CD4-positive, alpha-beta memory T cell (primary cell): ENCODE measurements around the gene COL20A1. TPM values are rescaled to one million over a fixed set of nuclear protein-coding genes. Genes with fewer than 3 reads are reported as not detected.
A peak's percentile ranks its signal among the peaks of the same experiment; 100 is the strongest.
"Not testable (repeated sequence)": the region's sequence is repeated elsewhere in the genome, so short reads cannot be mapped to it uniquely, and the experiment has no call there.

Source experiments
- CTCF ChIA-PET: fragments of 350-600 bp; sonication (Branson Sonifier 250); formaldehyde crosslinking; loops from one replicate; lab custom pipeline; 2021; ENCODE audit warnings: inconsistent platforms; ENCODE audit not compliant: partially characterized antibody; lab: Charles Lee
- POLR2A ChIA-PET: fragments of 350-600 bp; sonication (Branson Sonifier 250); formaldehyde crosslinking; loops from one replicate; lab custom pipeline; 2021; ENCODE audit not compliant: partially characterized antibody; lab: Charles Lee
- DNase-seq, 5 donors: peaks; one replicate each; pipeline versions ENCODE4 v3.0.0 to v3.0.0-alpha.2; 2020 to 2022; ENCODE audit warnings: mixed read lengths in 1 of 5
- H3K27ac ChIP-seq: one replicate; pipeline ENCODE4 v1.7.0; 2013; ENCODE audit warnings: low read depth, low read length
- H3K27me3 ChIP-seq: 2 replicates; pipeline ENCODE4 v1.7.0; 2013; ENCODE audit warnings: mild to moderate bottlenecking, low read length, moderate library complexity; ENCODE audit not compliant: insufficient read depth
- H3K36me3 ChIP-seq: 2 replicates; pipeline ENCODE4 v1.7.0; 2013; ENCODE audit warnings: mild to moderate bottlenecking, low read length, moderate library complexity; ENCODE audit not compliant: insufficient read depth
- H3K4me1 ChIP-seq: 2 replicates; pipeline ENCODE4 v1.7.0; 2013; ENCODE audit warnings: mild to moderate bottlenecking, low read length, moderate library complexity; ENCODE audit not compliant: insufficient read depth
- H3K4me3 ChIP-seq, 2 donors: one replicate each; pipeline ENCODE4 v1.7.0; 2013; ENCODE audit warnings: low read length in 2 of 2, mild to moderate bottlenecking in 1 of 2
- H3K9me3 ChIP-seq, 2 donors: one replicate each; pipeline ENCODE4 v1.7.0; 2013; ENCODE audit warnings: low read length in 2 of 2, control low read depth in 1 of 2; ENCODE audit not compliant: control insufficient read depth in 1 of 2
- H3K27ac Mint-ChIP-seq, 7 donors: one replicate each; pipeline ENCODE4 v1.8.0; 2020 to 2021; ENCODE audit warnings: mixed read lengths in 7 of 7, mild to moderate bottlenecking in 6 of 7, inconsistent platforms in 3 of 7, moderate library complexity in 3 of 7
- H3K27me3 Mint-ChIP-seq, 2 donors: one replicate each; pipeline ENCODE4 v1.8.0; 2020 to 2021; ENCODE audit warnings: mixed read lengths in 2 of 2
- H3K36me3 Mint-ChIP-seq, 2 donors: one replicate each; pipeline ENCODE4 v1.8.0; 2020 to 2021; ENCODE audit warnings: mixed read lengths in 2 of 2, inconsistent platforms in 1 of 2, mild to moderate bottlenecking in 1 of 2
- H3K4me1 Mint-ChIP-seq, 4 donors: one replicate each; pipeline ENCODE4 v1.8.0; 2020 to 2021; ENCODE audit warnings: mixed read lengths in 4 of 4, mild to moderate bottlenecking in 1 of 4
- H3K4me3 Mint-ChIP-seq, 8 donors: one replicate each; pipeline ENCODE4 v1.8.0; 2020 to 2021; ENCODE audit warnings: mixed read lengths in 8 of 8, mild to moderate bottlenecking in 7 of 8, moderate library complexity in 6 of 8, inconsistent platforms in 3 of 8
- H3K9me3 Mint-ChIP-seq, 8 donors: one replicate each; pipeline ENCODE4 v1.8.0; 2020 to 2021; ENCODE audit warnings: mixed read lengths in 8 of 8, mild to moderate bottlenecking in 5 of 8, inconsistent platforms in 3 of 8, moderate library complexity in 1 of 8
- intact Hi-C: fragments of 100-400 bp; cut with micrococcal nuclease; formaldehyde crosslinking; loops from one replicate; pipeline ENCODE4 v1.15.1; 2023
- polyA plus RNA-seq, 2 donors: library from polyadenylated mRNA; unstranded; fragments of 300-500 nt; fragmentation: Illumina TruSeq; gene quantifications; one replicate each; pipeline ENCODE4 v1.2.3, GENCODE V29; 2021
- total RNA-seq, 2 experiments: library from RNA; stranded (reverse); gene quantifications; one replicate each; pipeline ENCODE4 v1.2.3, GENCODE V29; 2021

The COL20A1 gene
- total and polyA plus RNA-seq, 4 experiments from 2014 or later: 0.11 TPM; not detected in 3

DNA sequence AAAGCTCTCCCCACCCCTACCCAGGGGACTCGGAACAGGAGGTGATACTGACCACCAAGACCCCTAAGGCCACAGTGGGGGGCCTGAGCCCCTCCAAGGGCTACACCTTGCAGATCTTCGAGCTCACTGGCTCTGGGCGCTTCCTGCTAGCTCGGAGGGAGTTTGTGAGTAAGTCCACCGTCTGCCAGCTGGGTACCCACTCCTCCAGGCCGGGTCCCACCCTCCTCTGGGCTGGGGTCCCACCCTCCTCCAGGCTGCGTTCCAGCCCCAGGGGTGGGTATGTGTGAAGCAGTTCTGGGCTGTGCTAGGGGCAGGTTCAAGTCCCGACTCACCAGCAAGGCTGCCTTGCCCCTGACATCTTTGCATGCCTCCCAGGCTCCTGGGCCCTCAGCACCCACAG, 12.4 kb downstream of the COL20A1 start:
- peaks cover 0 to 4% of the 10 kb centered on the region in 2 donors for H3K36me3 Mint-ChIP-seq
- CTCF ChIA-PET: no interaction called here
- no peak overlapping the region for H3K4me3 Mint-ChIP-seq
- Histone ChIP-seq H3K4me1 (no peaks in the 10 kb centered on the region), H3K36me3 (no peaks in the 10 kb centered on the region), H3K9me3 (no peaks in the 10 kb centered on the region), H3K27me3 (no peaks in the 10 kb centered on the region), H3K4me3 (no peak overlapping the region), H3K27ac (no peak overlapping the region)
- intact Hi-C loops: no loop called here
- DNase-seq: peak in 1 of 5 donors; percentile 16
- H3K4me1 Mint-ChIP-seq: no peaks in the 10 kb centered on the region
- peaks cover 8 to 16% of the 10 kb centered on the region in 2 donors for H3K27me3 Mint-ChIP-seq
- H3K27ac Mint-ChIP-seq: no peak overlapping the region
- peaks cover 3 to 20% (median 10%) of the 10 kb centered on the region in 8 donors for H3K9me3 Mint-ChIP-seq
- POLR2A ChIA-PET: no interaction called here

DNA sequence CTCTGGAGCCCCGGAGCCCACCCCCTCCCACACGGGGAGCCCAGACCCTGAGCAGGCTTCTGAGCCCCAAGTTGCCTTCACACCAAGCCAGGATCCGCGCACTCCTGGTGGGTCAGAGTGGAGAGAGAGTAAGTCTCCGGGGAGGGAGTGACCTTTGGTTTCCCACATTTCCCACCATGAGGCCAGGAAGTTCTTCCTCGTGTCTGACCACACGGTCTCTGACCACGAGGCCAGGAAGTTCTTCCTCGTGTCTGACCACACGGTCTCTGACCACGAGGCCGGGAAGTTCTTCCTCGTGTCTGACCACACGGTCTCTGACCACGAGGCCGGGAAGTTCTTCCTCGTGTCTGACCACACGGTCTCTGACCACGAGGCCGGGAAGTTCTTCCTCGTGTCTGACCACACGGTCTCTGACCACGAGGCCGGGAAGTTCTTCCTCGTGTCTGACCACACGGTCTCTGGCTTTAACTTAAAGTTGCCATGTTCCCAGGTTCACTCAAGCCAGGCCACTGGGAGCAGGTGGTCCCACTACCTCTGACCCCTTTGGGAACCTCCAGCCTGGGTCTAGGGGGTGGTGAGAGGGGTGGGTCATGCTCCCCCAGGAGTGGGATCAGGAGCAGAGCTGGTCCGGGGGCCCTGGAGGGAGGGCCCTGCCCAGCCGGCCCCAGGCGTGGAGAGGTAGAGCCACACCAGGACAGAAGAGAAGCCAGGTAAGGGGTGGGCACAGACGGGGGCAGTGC, 13.1 kb downstream of the COL20A1 start:
- Mint-ChIP-seq H3K9me3 (peaks cover 3 to 16% (median 8%) of the 10 kb centered on the region in 8 donors), H3K27me3 (peaks cover 7 to 16% of the 10 kb centered on the region in 2 donors)
- CTCF ChIA-PET, H3K36me3 Mint-ChIP-seq, POLR2A ChIA-PET, H3K36me3 ChIP-seq, H3K27me3 ChIP-seq, H3K4me3 ChIP-seq, H3K9me3 ChIP-seq, H3K4me1 ChIP-seq, H3K27ac Mint-ChIP-seq, intact Hi-C loops, H3K4me3 Mint-ChIP-seq, H3K4me1 Mint-ChIP-seq, H3K27ac ChIP-seq: not testable (repeated sequence)
- DNase-seq: peak in 1 of 5 donors; percentile 16

DNA sequence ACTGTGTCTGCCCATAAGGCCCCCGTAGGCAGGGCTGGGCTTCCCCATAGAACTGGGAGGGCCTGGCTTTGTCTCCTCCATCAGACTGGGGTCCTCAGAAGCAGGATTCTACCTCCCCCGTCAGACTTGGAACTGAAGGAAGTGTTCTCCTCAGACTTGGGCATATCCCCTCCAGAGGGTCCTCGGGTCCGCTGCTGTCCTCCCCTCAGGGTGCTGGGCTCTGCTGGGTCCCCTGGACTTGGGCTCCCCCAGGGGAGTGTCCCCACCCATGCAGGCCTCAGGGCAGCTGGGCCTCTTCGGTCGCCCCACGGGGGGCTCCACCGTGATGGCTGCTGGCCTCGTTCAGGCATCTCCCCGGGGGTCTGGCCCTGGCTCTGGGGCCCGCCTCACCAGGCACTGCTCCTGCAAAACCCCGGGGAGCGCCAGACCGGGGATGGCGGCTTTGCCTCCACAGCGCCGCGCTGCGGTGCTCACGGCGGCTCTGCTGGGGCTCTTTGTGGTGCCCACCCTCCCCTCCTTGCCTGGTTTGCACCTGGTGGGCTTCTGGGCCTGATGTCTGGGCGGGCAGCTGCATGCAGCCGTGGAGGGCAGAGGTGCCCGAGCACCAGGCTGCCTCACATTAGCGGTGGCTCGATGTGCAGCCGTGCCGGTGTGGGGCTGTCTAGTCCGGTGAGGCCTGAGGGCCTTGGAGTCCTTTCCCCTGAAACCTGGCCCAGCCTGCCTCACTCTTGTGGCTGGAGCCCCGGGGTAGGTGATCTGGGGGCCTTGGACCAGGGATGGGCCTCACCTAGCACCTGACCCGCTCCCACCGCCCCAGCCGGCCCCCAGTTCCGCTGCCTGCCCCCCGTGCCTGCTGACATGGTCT, 13.9 kb downstream of the COL20A1 start:
- intact Hi-C loops: no loop called here
- no peak overlapping the region for H3K27ac Mint-ChIP-seq
- Histone ChIP-seq H3K27me3 (no peaks in the 10 kb centered on the region), H3K4me1 (no peaks in the 10 kb centered on the region), H3K36me3 (no peaks in the 10 kb centered on the region), H3K4me3 (no peak overlapping the region), H3K9me3 (no peaks in the 10 kb centered on the region), H3K27ac (no peak overlapping the region)
- CTCF ChIA-PET: no interaction called here
- POLR2A ChIA-PET: no interaction called here
- H3K4me3 Mint-ChIP-seq: no peak overlapping the region
- DNase-seq: peak in 1 of 5 donors; percentile 12
- H3K36me3 Mint-ChIP-seq: peaks cover 0 to 4% of the 10 kb centered on the region in 2 donors
- H3K27me3 Mint-ChIP-seq: peaks cover 4 to 13% of the 10 kb centered on the region in 2 donors
- H3K9me3 Mint-ChIP-seq: peaks cover 0 to 9% (median 4%) of the 10 kb centered on the region in 8 donors
- H3K4me1 Mint-ChIP-seq: no peaks in the 10 kb centered on the region

DNA sequence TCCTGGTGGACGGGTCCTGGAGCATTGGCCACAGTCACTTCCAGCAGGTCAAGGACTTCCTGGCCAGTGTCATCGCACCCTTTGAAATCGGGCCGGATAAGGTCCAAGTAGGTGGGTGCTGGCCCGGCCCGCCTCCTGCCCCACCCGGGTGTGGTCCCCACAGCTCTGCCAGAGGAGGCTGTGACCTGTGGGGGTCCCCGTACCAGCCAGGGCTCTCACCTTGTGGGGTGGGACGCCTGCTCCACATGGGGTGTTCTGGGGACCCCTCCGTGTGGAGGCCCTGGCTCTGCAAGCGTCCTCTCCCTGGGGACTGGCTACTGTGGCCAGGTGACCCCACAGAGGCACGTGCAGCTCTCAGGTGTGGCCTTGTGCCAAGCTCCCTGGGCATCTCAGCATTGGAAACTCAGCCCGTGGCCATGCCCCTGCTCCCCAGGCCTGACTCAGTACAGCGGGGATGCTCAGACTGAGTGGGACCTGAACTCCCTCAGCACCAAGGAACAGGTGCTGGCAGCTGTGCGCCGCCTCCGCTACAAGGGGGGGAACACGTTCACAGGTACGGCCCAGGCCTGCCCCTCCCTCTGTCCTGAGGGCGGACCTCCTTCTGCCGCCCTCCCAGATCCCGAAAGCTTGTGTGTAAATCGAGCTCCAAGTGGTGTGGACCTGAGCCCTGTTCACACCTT, 14.7 kb downstream of the COL20A1 start:
- Histone ChIP-seq H3K4me1 (no peaks in the 10 kb centered on the region), H3K27me3 (no peaks in the 10 kb centered on the region), H3K36me3 (no peaks in the 10 kb centered on the region), H3K9me3 (no peaks in the 10 kb centered on the region), H3K4me3 (no peak overlapping the region), H3K27ac (no peak overlapping the region)
- ChIA-PET CTCF (no interaction called here), POLR2A (no interaction called here)
- Mint-ChIP-seq H3K27me3 (peaks cover 3 to 11% of the 10 kb centered on the region in 2 donors), H3K4me3 (no peak overlapping the region), H3K4me1 (no peaks in the 10 kb centered on the region), H3K36me3 (peaks cover 0 to 2% of the 10 kb centered on the region in 2 donors), H3K9me3 (peaks cover 0 to 2% (median 1%) of the 10 kb centered on the region in 8 donors), H3K27ac (no peak overlapping the region)
- DNase-seq: peak in 1 of 5 donors; percentile 25
- intact Hi-C loops: no loop called here

- no peaks in the 10 kb centered on the region for H3K4me1 ChIP-seq
- Mint-ChIP-seq H3K4me3 (no peak overlapping the region), H3K9me3 (no peaks in the 10 kb centered on the region), H3K27me3 (peaks cover 2 to 7% of the 10 kb centered on the region in 2 donors), H3K27ac (no peak overlapping the region), H3K4me1 (no peaks in the 10 kb centered on the region), H3K36me3 (no peaks in the 10 kb centered on the region)
- CTCF ChIA-PET: no interaction called here
- no peaks in the 10 kb centered on the region for H3K36me3 ChIP-seq
- no peak overlapping the region for H3K27ac ChIP-seq
- H3K27me3 ChIP-seq: no peaks in the 10 kb centered on the region
- no peak overlapping the region for H3K4me3 ChIP-seq
- no peaks in the 10 kb centered on the region for H3K9me3 ChIP-seq
- DNase-seq: peak in 1 of 5 donors; percentile 19
- POLR2A ChIA-PET: interaction anchor here (0.9 kb wide), 1 partner anchor 26 kb away, joined by 3 read pairs; no protein-coding TSS in a partner anchor
- intact Hi-C loops: no loop called here
Observed at GRCh38 chr20:63308218-63308911, 15.4 kb downstream of the COL20A1 start.

GRCh38 chr20:63309261-63310071, 16.5 kb downstream of the COL20A1 start:
- no peak overlapping the region for H3K4me3 Mint-ChIP-seq
- no peaks in the 10 kb centered on the region for H3K27me3 ChIP-seq
- peak overlapping the region in 1 of 7 donors; percentile 52 for H3K27ac Mint-ChIP-seq
- H3K27ac ChIP-seq: no peak overlapping the region
- H3K9me3 ChIP-seq: no peaks in the 10 kb centered on the region
- H3K4me3 ChIP-seq: no peak overlapping the region
- H3K4me1 Mint-ChIP-seq: no peaks in the 10 kb centered on the region
- H3K36me3 ChIP-seq: no peaks in the 10 kb centered on the region
- POLR2A ChIA-PET: interaction anchor here (0.9 kb wide), 1 partner anchor 27 kb away, joined by 3 read pairs; no protein-coding TSS in a partner anchor
- intact Hi-C loops: no loop called here
- H3K4me1 ChIP-seq: no peaks in the 10 kb centered on the region
- peaks cover 2 to 7% of the 10 kb centered on the region in 2 donors for H3K27me3 Mint-ChIP-seq
- H3K36me3 Mint-ChIP-seq: no peaks in the 10 kb centered on the region
- peak in 3 of 5 donors; percentile 19 to 33 (median 31) for DNase-seq
- no peaks in the 10 kb centered on the region for H3K9me3 Mint-ChIP-seq
- CTCF ChIA-PET: interaction anchor here (1.2 to 1.5 kb wide), 3 partner anchors 9 to 14 kb away, joined by 3 to 4 read pairs (median 3); no protein-coding TSS in a partner anchor
